Kasumi-1 (cell line): ENCODE results near the gene ASCC1.
"Not testable (repeated sequence)": the region's sequence is repeated elsewhere in the genome, so short reads cannot be mapped to it uniquely, and the experiment has no call there.

ENCODE experiments used
- DNase-seq, 2 experiments: peaks; one replicate each; lab custom pipeline; 2025; lab: John Stamatoyannopoulos, UW

Gene ASCC1

GRCh38 chr10:72171175-72171630, 44.9 kb downstream of the ASCC1 start:
- no peak for DNase-seq

GRCh38 chr10:72170733-72171132, 45.3 kb downstream of the ASCC1 start:
- no peak for DNase-seq

GRCh38 chr10:72170263-72170662, 45.8 kb downstream of the ASCC1 start:
- no peak for DNase-seq

- DNase-seq = no peak
Observed at GRCh38 chr10:72167118-72167517, 49.0 kb downstream of the ASCC1 start.

GRCh38 chr10:72164617-72165016, 51.5 kb downstream of the ASCC1 start:
- DNase-seq = peak; percentile 64 to 74

- peak; percentile 40 to 73 for DNase-seq
Observed at GRCh38 chr10:72162978-72163377, 53.1 kb downstream of the ASCC1 start.

- DNase-seq = no peak
Observed at GRCh38 chr10:72158176-72158575, 57.9 kb downstream of the ASCC1 start.

- DNase-seq = no peak
Observed at GRCh38 chr10:72156223-72156622, 59.9 kb downstream of the ASCC1 start.

- no peak for DNase-seq
Observed at GRCh38 chr10:72152286-72152685, 63.8 kb downstream of the ASCC1 start.

- DNase-seq = not testable (repeated sequence)
Observed at GRCh38 chr10:72150746-72151478, 65.2 kb downstream of the ASCC1 start.

- not testable (repeated sequence) for DNase-seq
Observed at GRCh38 chr10:72147324-72147584, 68.8 kb downstream of the ASCC1 start.

- no peak for DNase-seq
Observed at GRCh38 chr10:72146559-72147323, 69.3 kb downstream of the ASCC1 start.

- no peak for DNase-seq
Observed at GRCh38 chr10:72146071-72146470, 70.0 kb downstream of the ASCC1 start.

GRCh38 chr10:72145657-72146056, 70.4 kb downstream of the ASCC1 start:
- no peak for DNase-seq

- no peak for DNase-seq
Observed at GRCh38 chr10:72140850-72141249, 75.2 kb downstream of the ASCC1 start.

GRCh38 chr10:72140174-72140573, 75.9 kb downstream of the ASCC1 start:
- no peak for DNase-seq

GRCh38 chr10:72137583-72137982, 78.5 kb downstream of the ASCC1 start:
- DNase-seq = no peak

GRCh38 chr10:72136225-72136624, 79.9 kb downstream of the ASCC1 start:
- DNase-seq = not testable (repeated sequence)

GRCh38 chr10:72134785-72135767, 81.0 kb downstream of the ASCC1 start:
- no peak for DNase-seq

GRCh38 chr10:72133517-72133916, 82.6 kb downstream of the ASCC1 start:
- DNase-seq = no peak

GRCh38 chr10:72132854-72133253, 83.2 kb downstream of the ASCC1 start:
- no peak for DNase-seq

- DNase-seq = no peak
Observed at GRCh38 chr10:72127571-72127970, 88.5 kb downstream of the ASCC1 start.
